Measurements from ENCODE around the gene STAG1.

DNA sequence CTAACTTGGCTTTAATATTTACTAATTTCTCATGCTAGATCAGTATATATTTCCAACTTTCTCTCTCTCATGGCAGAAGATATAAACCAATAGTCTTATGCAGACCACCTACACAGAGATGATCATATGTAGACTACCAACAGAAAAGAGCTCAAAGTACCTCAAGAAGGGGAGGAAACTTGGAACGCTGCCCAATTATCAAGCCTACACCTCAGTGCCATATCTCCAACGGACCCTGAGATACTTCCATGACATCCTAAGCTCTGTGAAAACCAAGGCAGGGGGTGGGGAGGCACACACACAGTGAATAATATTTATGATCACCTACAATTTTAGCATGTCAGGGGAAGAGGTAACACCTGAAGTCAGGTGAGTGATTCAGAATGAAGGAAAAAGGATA is 100.6 kb downstream of the STAG1 start:
- TF ChIP-seq, protein P1, sequence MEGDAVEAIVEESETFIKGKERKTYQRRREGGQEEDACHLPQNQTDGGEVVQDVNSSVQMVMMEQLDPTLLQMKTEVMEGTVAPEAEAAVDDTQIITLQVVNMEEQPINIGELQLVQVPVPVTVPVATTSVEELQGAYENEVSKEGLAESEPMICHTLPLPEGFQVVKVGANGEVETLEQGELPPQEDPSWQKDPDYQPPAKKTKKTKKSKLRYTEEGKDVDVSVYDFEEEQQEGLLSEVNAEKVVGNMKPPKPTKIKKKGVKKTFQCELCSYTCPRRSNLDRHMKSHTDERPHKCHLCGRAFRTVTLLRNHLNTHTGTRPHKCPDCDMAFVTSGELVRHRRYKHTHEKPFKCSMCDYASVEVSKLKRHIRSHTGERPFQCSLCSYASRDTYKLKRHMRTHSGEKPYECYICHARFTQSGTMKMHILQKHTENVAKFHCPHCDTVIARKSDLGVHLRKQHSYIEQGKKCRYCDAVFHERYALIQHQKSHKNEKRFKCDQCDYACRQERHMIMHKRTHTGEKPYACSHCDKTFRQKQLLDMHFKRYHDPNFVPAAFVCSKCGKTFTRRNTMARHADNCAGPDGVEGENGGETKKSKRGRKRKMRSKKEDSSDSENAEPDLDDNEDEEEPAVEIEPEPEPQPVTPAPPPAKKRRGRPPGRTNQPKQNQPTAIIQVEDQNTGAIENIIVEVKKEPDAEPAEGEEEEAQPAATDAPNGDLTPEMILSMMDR (IDR thresholded peaks at IDR 0.05) = no peak
- TF ChIP-seq POLR2A (IDR thresholded peaks at IDR 0.05; ENCODE audit: low read length) = no peak
- TF ChIP-seq, protein P2, sequence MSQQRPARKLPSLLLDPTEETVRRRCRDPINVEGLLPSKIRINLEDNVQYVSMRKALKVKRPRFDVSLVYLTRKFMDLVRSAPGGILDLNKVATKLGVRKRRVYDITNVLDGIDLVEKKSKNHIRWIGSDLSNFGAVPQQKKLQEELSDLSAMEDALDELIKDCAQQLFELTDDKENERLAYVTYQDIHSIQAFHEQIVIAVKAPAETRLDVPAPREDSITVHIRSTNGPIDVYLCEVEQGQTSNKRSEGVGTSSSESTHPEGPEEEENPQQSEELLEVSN (IDR thresholded peaks at IDR 0.05; ENCODE audit: borderline replicate concordance, low read depth) = no peak
- TF ChIP-seq, protein P3, sequence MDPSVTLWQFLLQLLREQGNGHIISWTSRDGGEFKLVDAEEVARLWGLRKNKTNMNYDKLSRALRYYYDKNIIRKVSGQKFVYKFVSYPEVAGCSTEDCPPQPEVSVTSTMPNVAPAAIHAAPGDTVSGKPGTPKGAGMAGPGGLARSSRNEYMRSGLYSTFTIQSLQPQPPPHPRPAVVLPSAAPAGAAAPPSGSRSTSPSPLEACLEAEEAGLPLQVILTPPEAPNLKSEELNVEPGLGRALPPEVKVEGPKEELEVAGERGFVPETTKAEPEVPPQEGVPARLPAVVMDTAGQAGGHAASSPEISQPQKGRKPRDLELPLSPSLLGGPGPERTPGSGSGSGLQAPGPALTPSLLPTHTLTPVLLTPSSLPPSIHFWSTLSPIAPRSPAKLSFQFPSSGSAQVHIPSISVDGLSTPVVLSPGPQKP (IDR thresholded peaks at IDR 0.05; ENCODE audit: low read depth, low read length) = no peak
- no peak for TF ChIP-seq EP300 (IDR thresholded peaks at IDR 0.05)
- no peak for TF ChIP-seq JUN (IDR thresholded peaks at IDR 0.05)
- TF ChIP-seq, protein P4, sequence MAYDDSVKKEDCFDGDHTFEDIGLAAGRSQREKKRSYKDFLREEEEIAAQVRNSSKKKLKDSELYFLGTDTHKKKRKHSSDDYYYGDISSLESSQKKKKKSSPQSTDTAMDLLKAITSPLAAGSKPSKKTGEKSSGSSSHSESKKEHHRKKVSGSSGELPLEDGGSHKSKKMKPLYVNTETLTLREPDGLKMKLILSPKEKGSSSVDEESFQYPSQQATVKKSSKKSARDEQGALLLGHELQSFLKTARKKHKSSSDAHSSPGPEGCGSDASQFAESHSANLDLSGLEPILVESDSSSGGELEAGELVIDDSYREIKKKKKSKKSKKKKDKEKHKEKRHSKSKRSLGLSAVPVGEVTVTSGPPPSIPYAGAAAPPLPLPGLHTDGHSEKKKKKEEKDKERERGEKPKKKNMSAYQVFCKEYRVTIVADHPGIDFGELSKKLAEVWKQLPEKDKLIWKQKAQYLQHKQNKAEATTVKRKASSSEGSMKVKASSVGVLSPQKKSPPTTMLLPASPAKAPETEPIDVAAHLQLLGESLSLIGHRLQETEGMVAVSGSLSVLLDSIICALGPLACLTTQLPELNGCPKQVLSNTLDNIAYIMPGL (CRISPR knock-in tag; IDR thresholded peaks at IDR 0.05; ENCODE audit: borderline replicate concordance) = no peak
- no peak for TF ChIP-seq MYC (IDR thresholded peaks at IDR 0.05; ENCODE audit: borderline replicate concordance, low read length)
- TF ChIP-seq HDAC2 (IDR thresholded peaks at IDR 0.05) = no peak
- TF ChIP-seq CHD2 (IDR thresholded peaks at IDR 0.05; ENCODE audit: low read length, partially characterized antibody) = no peak
- TF ChIP-seq, protein P5, sequence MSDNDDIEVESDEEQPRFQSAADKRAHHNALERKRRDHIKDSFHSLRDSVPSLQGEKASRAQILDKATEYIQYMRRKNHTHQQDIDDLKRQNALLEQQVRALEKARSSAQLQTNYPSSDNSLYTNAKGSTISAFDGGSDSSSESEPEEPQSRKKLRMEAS (IDR thresholded peaks at IDR 0.05) = no peak
- no peak for TF ChIP-seq RFX5 (IDR thresholded peaks at IDR 0.05)
